HPDE6-E6E7 (cell line): ENCODE results near the gene TRAF3IP1.
"Not testable (repeated sequence)": the region's sequence is repeated elsewhere in the genome, so short reads cannot be mapped to it uniquely, and the experiment has no call there.

Source experiments
- DNase-seq: peaks from one replicate; pipeline ENCODE4 v3.0.0; 2011; ENCODE audit warnings: missing footprints; ENCODE audit errors: extremely low spot score

Gene TRAF3IP1

GRCh38 chr2:238320246-238320647 is at the start of gene TRAF3IP1:
Gene TRAF3IP1, plus strand, starts transcription at chr2:238320518. Its CDS starts 145 bp downstream, at chr2:238320663.
- peak; percentile 93 for DNase-seq

DNA sequence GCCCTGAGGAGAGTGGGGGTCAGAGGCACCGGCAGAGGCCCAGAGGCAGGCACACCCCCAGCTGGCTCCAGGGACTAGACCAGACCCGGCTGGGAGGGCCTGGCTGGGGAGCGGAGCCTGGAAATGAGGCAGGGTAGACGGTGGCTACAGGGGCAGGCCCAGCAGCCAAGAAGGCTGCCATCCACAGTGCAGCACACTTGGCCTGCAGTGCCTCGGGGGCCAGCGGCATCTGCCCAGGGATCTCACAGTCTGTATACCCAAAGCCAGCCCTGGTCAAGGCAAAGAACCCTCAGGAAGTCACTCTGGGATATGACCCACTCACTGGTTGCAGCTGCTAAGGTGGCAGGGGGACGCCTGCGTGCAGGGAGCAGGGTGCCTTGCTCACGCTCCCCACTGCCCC is 49.7 kb upstream of the TRAF3IP1 start:
- no peak for DNase-seq

DNA sequence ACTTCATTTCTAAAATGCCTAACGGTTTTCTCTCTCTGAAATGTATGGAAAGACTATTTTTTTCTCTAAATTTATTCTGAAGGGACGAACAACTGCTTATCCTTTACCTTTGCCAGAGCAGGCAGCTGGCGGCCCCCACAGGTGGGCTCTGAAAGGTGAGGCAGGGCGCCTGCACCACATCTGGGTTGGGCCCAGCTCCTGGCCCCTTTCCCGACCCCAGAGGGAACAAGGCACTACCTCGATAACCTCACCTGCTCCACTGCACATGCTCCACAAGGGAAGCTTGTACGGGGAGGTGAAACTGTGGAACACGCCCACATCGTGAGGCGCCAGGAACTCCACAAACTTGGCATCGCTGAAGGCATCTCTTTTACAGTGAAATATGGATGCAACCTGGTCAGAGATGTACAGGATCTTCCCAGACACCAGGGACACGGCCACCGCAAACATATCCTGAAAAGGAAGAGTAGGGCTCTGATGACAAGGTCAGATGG is 49.2 kb upstream of the TRAF3IP1 start:
- no peak for DNase-seq

DNA sequence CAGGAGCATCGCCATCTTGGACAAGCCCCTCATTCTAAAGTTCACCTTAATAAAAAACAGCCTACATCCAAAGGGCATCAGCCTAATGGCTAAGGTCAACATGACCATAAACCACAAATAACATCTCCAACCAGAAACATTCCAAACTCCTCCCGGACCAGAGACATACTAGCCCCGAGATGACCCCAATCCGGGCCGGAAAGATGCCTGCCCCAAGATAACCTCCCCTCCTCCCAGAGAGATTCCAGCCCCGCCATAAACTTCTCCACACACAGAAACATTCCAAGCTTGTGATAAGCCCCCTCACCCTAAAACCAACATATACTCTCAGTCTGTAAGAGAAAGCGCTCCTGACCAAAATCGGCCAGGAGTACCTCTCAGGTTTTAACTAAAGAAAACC is 48.6 kb upstream of the TRAF3IP1 start:
- DNase-seq, result not testable (repeated sequence)

GRCh38 chr2:238272156-238272555 is 48.2 kb upstream of the TRAF3IP1 start:
- DNase-seq, result no peak

DNA sequence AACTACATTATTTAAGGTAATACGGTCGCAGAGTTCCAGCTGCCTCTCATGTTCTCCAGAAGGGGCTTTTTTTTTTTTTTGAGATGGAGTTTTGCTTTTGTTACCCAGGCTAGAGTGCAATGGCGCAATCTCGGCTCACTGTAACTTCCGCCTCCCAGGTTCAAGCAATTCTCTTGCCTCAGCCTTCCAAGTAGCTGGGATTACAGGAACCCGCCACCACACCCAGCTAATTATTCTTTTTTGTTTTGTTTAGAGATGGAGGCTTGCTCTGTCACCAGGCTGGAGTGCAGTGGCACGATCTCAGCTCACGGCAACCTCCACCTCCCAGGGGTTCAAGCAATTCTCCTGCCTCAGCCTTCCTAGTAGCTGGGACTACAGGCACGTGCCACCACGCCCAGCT is 46.9 kb upstream of the TRAF3IP1 start:
- DNase-seq, result not testable (repeated sequence)

DNA sequence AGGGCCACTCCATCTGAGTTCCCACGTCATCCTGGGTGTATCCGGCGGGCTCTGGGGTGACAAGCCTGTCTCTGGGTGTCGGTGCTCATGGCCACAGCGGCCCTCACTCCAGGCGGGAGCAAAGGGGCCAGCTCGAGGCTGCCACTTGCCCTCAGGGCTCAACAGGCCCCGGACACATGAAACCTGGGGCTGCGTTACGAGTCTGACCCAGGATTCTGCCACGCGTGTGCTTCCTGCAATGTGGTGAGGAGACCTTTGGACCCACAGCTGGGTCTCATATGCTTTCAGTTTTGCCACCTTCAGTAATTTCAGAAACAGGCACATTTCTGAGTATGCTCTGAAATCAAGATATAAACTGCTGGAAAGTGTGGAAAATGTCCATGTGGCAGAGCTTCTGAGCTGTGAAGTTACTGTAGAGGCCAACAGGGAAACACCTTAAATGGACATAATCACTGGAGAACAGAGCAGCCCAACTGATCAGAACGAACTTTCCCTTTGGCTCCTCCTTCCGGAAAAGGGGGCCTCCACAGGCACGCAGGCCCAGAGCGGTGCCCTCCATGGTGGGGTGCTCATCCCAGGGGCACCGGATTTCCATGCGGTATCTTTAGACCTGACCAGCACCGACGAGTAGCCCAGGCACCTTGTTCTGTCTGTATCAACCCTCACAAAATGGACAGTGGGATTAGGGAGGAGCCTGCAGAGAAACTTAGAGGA is 46.0 kb upstream of the TRAF3IP1 start:
- no peak for DNase-seq

GRCh38 chr2:238277695-238278094 is 42.6 kb upstream of the TRAF3IP1 start:
- no peak for DNase-seq

- DNase-seq, result no peak
Measured at GRCh38 chr2:238278626-238279323, 41.5 kb upstream of the TRAF3IP1 start.

GRCh38 chr2:238279324-238279682 is 41.0 kb upstream of the TRAF3IP1 start:
- DNase-seq, result no peak

DNA sequence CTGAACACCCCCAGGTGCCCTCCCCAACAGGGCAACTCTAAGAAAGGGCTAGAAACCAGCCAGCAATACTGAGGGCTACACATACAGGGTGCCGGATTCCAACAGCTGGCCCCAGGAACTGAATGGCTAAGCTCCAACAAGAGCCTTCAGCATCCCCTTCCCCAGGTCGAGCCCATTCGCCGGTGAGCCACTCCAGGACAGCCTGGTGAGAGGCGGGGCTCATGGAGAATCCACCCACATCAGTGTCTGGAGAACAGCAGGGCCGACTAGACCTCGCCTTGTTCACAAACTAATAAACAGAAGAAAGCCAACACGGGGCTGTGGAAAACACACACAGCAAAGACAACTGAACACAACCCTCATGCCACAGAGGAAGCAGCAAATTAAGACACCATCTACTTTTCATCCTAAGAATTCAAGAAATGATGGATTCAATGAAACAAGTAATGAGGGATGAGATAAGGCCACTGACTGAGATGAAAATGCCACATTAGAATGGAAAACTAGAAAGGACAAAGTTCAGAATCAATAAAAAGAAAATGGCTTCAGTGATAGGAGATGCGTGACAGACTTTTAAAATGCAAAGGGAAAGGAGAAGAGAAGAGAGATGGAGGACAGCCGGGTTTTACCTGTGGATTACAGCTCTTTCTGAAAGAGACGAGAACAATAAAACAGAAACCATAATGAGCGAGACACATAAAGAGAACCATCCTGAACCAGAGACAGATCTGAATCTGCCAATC is 40.1 kb upstream of the TRAF3IP1 start:
- no peak for DNase-seq

DNA sequence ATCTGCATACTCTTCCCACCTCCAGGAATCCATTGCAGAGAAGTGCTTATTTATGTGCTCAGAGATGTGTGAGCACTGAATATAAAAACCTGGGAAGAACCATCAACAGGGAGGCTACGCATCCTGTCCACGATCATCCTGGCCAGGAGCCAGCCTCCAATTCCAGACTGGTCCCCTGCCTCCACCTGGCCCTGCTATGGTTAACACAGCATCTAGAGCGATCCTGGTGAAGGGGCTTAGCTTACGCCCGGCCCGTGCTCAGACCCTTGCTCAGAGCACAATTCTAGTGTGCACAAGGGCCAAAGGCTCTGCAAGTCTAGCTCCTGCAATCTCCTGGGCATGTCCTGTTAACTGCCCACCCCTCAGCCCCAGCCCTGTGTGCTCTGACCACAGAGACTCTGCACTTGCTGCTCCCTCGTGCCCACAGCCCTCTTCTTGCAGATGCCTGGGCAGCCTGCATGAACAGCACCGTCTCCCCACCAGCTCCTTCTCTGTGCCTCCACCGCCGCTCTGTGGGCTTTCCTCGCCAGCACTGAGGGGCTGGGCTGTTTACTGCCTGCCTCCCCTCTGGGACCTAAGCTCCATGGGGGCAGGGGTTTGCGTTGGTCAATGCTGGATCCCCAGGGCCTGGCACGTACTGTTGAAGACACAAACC is 38.4 kb upstream of the TRAF3IP1 start:
- DNase-seq, result no peak

GRCh38 chr2:238282861-238283738 is 37.2 kb upstream of the TRAF3IP1 start:
- no peak for DNase-seq

DNA sequence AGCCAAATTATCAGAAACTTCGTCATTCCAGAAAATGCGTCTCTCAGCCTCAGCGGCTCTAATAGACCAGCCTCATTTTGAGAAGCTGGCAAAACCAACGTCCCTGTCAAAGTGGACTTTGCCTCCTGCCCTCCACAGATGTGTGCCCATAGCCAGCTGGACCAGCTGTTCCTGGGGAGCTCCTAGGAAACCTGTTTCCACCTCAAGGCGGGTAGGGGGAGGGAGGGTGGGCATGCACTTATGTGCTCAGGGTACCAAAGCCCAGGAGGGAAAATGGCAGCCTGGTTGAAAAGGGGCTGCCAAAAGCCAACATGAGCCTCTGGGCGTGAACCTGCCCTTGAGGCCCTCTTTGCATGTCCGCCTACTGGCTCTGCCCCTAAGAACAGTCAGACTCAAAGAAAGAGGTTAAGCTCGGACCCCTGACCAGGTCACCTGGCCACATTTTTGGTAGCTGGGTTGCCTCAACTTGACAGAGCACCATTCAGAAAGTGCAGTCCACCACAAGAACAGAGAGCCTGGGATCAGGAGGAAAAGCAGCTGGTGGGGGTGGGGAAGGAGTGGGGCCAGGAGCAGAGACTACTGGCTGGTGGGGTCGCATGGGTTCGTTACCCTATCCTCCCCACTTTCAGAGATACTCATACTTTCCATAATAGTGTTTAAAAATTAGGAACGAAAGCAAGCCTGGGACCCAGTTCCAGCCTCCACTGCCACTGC is 35.4 kb upstream of the TRAF3IP1 start:
- DNase-seq, result no peak

- DNase-seq, result peak; percentile 78
Measured at GRCh38 chr2:238285653-238286082, 34.6 kb upstream of the TRAF3IP1 start.

- DNase-seq, result no peak
Measured at GRCh38 chr2:238286095-238286494, 34.2 kb upstream of the TRAF3IP1 start.

- no peak for DNase-seq
Measured at GRCh38 chr2:238286551-238286950, 33.8 kb upstream of the TRAF3IP1 start.

- DNase-seq, result no peak
Measured at GRCh38 chr2:238286987-238287736, 33.2 kb upstream of the TRAF3IP1 start.
